ENCODE measurements around the gene DIO3.

Gene DIO3

GRCh38 chr14:101584055-101584859 is 23.0 kb downstream of the DIO3 start:
- no peak for DNase-seq

- no peak for DNase-seq
Measured at GRCh38 chr14:101585211-101585610, 23.9 kb downstream of the DIO3 start.

GRCh38 chr14:101586531-101587430 is 25.5 kb downstream of the DIO3 start:
- no peak for DNase-seq

GRCh38 chr14:101587441-101587911 is 26.2 kb downstream of the DIO3 start:
- no peak for DNase-seq

GRCh38 chr14:101588286-101588975 is 27.1 kb downstream of the DIO3 start:
- no peak for DNase-seq

- no peak for DNase-seq
Measured at GRCh38 chr14:101588990-101589389, 27.7 kb downstream of the DIO3 start.

GRCh38 chr14:101589486-101590015 is 28.3 kb downstream of the DIO3 start:
- no peak for DNase-seq

- no peak for DNase-seq
Measured at GRCh38 chr14:101590062-101590461, 28.8 kb downstream of the DIO3 start.

GRCh38 chr14:101590616-101591015 is 29.3 kb downstream of the DIO3 start:
- DNase-seq = no peak

- no peak for DNase-seq
Measured at GRCh38 chr14:101591121-101591520, 29.8 kb downstream of the DIO3 start.

- no peak for DNase-seq
Measured at GRCh38 chr14:101591582-101591981, 30.3 kb downstream of the DIO3 start.

- DNase-seq = no peak
Measured at GRCh38 chr14:101593411-101594238, 32.3 kb downstream of the DIO3 start.

GRCh38 chr14:101594511-101595148 is 33.3 kb downstream of the DIO3 start:
- no peak for DNase-seq

GRCh38 chr14:101595349-101595748 is 34.1 kb downstream of the DIO3 start:
- DNase-seq = no peak

- DNase-seq = no peak
Measured at GRCh38 chr14:101595887-101596721, 34.8 kb downstream of the DIO3 start.

- DNase-seq = no peak
Measured at GRCh38 chr14:101596742-101597141, 35.4 kb downstream of the DIO3 start.

GRCh38 chr14:101598159-101598558 is 36.9 kb downstream of the DIO3 start:
- DNase-seq = no peak

- DNase-seq = no peak
Measured at GRCh38 chr14:101598571-101599233, 37.4 kb downstream of the DIO3 start.

- DNase-seq = no peak
Measured at GRCh38 chr14:101599234-101599885, 38.1 kb downstream of the DIO3 start.
